SIG-M5 (cell line): ENCODE data around the gene BANF2.

Source experiments
- DNase-seq: peaks from one replicate; lab custom pipeline; 2025; lab: John Stamatoyannopoulos, UW

BANF2 gene

GRCh38 chr20:17735959-17736621 lies 36.3 kb downstream of the BANF2 start:
- no peak for DNase-seq

- DNase-seq, result no peak
Measured at GRCh38 chr20:17738154-17738553, 38.4 kb downstream of the BANF2 start.

DNA sequence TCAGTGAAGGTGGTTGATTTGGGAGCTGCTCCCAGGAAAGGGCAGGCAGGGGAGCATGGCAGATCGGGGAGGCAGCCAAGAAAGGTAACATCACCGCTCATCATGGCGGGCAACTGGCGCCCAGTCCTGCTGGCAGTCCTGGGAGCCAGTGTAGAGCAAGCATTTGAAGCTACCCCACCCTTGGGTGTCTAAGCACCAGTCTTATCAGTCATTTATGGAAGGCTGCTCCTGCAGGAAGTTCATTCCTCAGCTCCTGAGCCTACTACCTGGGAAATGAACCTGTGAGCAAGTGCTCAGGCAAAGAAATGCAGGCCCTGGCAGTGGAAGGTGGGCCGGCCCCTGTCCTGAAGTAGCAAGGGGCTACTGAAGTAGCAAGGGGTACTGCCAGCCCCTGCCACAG lies 41.5 kb downstream of the BANF2 start:
- no peak for DNase-seq

- DNase-seq, result no peak
Measured at GRCh38 chr20:17742731-17743130, 43.0 kb downstream of the BANF2 start.

DNA sequence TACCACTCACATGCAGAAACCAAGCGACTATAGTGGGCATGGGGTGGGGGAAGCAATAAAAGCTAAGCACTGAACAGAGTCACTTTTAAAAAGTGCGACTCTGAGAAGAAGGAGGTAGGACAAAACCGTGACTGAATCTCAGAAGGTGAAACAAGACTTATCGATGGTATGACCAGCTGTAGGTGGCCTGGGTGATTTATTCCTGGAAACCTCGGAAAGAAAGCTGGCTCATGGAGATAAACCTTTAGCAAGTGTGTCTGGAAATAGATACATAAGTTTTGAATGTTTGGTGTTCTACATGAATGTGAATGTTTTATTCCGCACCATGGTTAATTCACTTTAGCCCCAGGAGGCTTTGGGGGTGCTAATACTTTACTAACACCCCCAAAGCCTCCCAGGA lies 43.9 kb downstream of the BANF2 start:
- no peak for DNase-seq

DNA sequence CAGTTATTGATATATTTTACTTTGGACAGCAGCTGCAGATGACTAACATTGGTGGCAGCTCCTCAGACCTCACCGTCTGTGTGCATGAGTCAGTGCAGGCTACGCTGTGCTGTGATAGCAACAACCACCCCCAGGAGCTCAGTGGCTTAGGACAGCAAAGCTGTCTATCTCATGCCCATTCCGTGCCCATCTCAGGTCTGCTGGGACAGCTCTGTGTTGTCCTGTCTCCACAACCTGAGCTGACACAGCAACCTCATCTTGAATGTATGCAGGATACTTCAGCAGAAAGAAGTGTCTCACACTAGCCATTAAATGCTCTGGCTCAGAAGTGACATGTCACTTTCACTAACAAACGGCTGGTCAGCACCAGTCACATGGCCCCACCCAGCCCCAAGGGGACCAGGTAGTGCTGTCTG lies 47.7 kb downstream of the BANF2 start:
- no peak for DNase-seq

DNA sequence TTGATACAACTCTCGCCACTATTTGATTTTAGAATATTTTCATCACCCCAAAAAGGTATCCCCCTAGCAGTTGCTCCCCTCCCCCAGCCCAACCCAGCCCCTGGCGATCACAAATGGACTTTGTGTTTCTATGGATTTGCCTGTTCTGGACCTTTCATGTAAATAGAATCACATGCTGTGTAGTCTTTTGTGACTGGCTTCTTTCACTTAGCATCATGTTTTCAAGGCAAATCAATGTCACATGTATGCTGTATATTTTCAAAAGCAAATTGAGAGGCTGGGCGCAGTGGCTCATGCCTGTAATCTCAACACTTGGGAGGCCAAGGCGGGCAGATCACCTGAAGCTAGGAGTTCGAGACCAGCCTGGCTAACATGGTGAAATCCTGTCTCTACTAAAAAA lies 48.5 kb downstream of the BANF2 start:
- DNase-seq, result no peak

- no peak for DNase-seq
Measured at GRCh38 chr20:17749626-17749977, 49.8 kb downstream of the BANF2 start.

DNA sequence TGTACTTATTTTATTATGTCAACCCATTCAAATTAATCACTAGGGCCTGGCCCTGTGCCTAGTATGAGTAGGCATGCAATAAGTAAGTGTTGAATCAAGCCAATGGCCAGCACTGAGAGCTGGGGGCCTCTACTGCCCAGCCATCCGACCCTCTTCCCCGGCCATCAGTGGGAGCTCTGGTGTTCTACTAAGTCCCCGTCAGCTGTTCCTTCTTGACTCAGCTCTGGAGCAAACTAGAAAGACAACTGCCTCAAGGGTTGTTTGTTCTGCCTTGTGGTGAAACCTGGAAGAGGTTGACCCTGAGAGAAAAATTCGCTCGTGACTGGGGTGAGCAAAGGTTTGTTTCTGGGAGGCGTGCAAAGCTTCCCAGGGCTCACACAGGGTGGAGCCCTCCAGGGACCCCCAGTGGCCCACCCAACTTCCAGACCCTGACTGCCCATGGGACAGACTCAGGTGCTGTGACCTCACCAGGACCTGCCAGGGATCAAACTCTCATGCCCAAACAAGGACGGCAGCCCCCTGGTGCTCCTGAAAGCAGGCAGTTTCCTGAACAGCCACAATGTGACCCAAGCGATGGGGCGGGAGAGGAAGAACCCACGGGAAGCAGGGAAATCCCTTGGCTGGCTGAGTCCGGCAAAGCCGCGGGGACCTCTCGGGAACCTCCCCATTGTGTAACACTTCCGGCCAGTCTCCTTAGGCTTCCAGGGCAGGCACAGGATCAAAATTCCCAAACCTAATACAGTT lies 50.4 kb downstream of the BANF2 start:
- no peak for DNase-seq

DNA sequence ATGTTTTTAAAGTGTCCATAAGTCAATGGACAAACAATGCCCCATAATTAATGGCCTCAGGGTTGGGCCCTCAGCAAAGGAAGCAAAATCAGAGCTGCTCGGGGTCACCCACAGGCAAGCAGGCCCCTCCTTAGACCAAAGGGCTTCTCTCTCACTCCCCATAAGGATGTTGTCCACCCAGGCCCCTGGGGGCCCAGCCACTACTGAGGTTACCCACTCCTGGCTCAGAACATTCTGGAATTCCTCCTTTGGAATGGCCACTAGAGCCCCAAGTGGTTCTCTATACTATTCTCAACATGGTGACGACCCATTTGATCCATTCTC lies 50.9 kb downstream of the BANF2 start:
- DNase-seq, result no peak

GRCh38 chr20:17751640-17752039 lies 51.9 kb downstream of the BANF2 start:
- no peak for DNase-seq

- no peak for DNase-seq
Measured at GRCh38 chr20:17752459-17752858, 52.7 kb downstream of the BANF2 start.

DNA sequence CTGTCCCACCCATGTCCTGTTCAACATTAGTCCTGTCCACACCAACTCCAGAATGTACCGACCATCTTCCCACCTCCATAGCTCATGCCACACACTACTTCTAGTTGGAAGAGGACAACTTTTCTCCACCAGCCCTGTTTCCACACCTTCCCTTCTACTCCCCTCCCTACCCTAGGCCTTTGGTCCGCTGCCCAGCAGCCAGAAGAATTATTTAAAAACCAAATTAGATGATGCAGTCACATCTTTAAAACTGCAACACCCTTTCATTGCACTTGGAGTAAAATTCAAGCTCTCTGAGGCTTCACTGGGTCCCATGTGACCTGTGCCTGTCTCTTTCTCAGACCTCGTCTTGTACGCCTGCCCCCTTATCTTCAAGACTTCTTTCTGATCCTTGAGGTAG lies 53.8 kb downstream of the BANF2 start:
- no peak for DNase-seq

DNA sequence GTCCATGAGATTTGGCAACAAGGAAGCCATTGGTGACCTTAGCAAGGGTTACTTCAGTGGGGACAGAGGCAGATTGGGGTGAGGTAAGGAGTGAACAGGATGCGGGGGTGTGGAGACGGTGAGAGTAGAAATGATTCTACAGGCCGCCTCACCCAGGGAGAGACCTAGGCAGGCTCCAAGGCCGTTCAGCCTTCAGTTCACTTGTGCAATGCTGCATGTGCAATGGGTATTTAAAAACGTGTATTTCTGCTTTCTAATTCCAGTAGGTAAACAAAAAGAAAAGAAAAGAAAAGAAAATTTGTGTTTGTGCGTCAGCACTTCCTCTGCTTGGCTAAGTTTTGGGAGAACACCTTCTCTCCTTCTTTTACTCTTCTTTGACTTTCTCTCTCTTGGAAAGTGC lies 56.8 kb downstream of the BANF2 start:
- no peak for DNase-seq

- DNase-seq, result no peak
Measured at GRCh38 chr20:17757496-17757895, 57.7 kb downstream of the BANF2 start.

DNA sequence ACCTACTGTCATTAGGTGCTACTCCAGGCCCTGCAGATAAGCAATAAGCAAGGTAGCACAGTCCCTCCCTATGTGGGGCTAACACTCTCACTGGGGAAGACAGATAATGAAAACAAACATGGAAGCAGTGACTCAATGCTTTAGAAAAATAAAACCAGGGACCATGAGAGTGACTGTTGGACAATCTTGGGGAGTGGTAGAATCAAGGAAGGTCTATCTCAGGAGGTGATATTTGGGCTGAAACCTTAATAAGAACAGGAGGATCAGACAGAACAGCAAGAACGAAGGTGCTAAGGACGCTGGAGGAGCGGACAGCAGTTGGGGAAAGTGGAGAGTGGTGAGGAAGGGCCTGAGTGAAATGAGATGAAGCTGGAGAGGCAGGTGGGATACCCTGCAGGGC lies 58.2 kb downstream of the BANF2 start:
- DNase-seq, result no peak

- no peak for DNase-seq
Measured at GRCh38 chr20:17758512-17758911, 58.7 kb downstream of the BANF2 start.

DNA sequence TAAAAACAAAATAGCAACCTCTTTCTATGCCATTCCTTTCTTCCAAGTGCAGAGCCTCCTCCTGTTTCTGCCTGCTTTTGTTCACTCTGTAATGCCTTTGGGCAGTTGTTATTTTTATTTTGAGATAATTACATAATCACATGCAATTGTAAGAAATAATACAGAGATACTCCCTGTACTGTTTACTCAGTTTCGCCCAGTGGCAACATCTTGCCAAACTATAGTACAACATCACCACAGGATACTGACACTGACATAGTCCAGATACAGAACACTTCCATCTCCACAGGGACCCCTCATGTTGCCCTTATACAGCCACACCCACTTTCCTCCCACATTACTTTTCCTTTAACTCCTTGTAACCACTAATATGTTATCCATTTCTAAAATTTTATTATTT lies 59.7 kb downstream of the BANF2 start:
- DNase-seq, result no peak

DNA sequence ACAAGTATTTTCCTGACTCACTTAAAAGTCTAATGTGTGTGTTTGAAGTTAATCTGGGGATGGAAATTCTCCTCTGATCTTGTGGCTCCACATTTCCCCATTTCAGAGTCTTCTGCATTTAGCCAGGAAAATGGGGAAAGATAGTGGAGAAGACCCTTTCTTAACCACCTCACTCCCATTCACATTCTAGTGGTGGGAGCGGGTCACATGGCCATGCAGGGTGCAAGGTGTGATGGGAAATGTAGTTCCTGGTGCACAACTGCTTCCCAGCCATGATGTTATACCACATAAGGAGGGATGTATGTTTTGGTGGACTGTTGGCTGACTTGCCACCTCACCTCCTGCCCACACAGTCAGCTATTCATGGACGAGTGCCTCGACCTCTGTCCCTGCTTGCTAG lies 61.8 kb downstream of the BANF2 start:
- DNase-seq, result no peak

GRCh38 chr20:17762243-17762872 lies 62.6 kb downstream of the BANF2 start:
- no peak for DNase-seq

GRCh38 chr20:17762873-17763557 lies 63.2 kb downstream of the BANF2 start:
- no peak for DNase-seq

DNA sequence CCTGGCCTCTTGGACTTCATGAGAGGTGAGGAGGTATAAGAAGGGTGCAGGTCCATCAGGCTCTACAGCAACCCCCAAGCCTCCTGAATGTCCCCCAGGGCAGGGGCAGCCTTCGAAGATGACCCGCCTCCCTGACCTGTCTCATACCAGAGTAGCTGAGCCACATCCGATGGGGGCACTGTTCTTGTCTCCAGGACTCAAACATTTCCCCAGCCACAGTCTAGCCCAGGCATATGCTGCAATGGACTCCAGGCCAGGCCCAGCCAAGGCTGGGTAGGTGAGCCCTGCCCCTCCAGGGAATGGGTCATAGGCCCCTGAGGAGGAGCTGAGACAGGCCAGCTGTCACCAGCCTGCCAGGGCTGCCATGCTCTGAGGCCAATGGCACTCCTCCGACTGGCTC lies 65.3 kb downstream of the BANF2 start:
- no peak for DNase-seq

GRCh38 chr20:17765584-17765983 lies 65.8 kb downstream of the BANF2 start:
- no peak for DNase-seq
